C4-2B (cell line): ENCODE results near the gene RAD23B.

Source experiments
- CTCF ChIP-seq: fragments of 450-650 bp; conservative IDR thresholded peaks from 2 replicates; pipeline ENCODE4 v1.5.1; 2017; ENCODE audit warnings: mild to moderate bottlenecking
- ZFX ChIP-seq: fragments of 450-650 bp; IDR thresholded peaks from 2 replicates; pipeline ENCODE4 v1.6.1; 2017

GRCh38 chr9:107282759-107283622, at the start of gene RAD23B:
- TF ChIP-seq ZFX (no peak), CTCF (no peak)
